ENCODE data around the gene SRSF8. TPM values are rescaled to one million over a fixed set of nuclear protein-coding genes. Genes with fewer than 3 reads are reported as not detected.
"Not testable (repeated sequence)": the region's sequence is repeated elsewhere in the genome, so short reads cannot be mapped to it uniquely, and the experiment has no call there.

Gene SRSF8, protein sequence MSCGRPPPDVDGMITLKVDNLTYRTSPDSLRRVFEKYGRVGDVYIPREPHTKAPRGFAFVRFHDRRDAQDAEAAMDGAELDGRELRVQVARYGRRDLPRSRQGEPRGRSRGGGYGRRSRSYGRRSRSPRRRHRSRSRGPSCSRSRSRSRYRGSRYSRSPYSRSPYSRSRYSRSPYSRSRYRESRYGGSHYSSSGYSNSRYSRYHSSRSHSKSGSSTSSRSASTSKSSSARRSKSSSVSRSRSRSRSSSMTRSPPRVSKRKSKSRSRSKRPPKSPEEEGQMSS
- total RNA-seq, result 18.4 and 28.7 TPM in 2 replicates
- polyA plus RNA-seq (2012), result 28.4 TPM

DNA sequence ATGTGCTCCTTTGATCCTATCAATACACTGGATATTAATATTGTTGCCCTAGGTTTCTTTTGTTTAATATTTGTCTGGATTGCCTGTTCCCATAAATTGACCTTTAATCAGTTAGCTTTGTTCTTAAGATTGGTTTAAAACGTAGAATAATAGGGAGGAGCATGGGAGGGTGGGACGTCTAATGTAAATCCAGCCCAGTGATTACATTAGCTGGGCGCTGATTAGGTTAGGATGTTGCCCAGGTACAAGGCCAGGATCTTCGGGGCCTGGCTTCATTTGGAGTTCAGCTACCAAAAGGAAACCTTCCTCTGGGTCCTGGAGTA is at the start of gene SRSF8:
SRSF8 (plus strand) TSS at position 204 of the 323 bp plus-strand sequence. CDS start 308 bp downstream, outside the sequence.
- no peak for DNase-seq (ENCODE audit: low read depth)

DNA sequence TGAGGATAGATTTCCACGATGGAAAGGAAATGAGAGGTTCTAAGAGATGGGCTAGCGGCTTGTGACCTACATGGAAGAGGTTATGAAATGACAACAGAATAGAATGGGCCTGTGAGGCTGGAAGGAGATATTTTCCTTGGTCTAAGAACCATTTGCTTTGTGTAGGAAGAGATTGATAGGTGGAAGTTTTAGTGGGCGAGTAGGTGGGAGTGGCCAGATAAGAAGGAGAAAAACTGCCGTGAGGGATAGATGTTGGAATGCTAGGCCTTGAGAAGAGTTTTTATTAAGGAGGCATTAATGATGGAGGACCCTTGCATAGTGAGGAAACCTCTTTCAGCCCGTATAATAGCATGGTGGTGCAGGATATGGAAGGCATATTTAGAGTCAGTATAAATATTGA is 45.3 kb upstream of the SRSF8 start:
- not testable (repeated sequence) for DNase-seq (ENCODE audit: low read depth)

DNA sequence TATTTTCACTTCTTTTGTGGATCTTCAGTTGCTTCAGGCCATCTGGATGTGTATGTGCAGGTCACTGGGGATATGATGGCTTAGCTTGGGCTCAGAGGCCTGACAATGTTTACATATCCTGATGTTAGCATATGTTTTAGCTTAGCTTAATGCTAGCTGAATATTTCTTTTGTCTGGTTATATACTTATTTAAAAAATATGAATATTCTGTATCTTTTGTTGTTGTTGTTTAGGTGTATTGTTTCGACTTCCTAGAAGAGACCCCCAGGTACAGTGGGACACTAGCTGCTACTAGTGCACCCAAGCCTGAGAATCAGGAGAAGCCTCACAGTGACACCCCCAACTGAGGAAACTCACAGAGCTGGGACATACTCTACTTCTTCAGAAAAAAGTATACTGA is 41.8 kb upstream of the SRSF8 start, which contains the start of gene KDM4E:
KDM4E (plus strand) TSS at position 301 of the 400 bp plus-strand sequence. CDS start 300 bp downstream, outside the sequence.
- DNase-seq (ENCODE audit: low read depth), result no peak

DNA sequence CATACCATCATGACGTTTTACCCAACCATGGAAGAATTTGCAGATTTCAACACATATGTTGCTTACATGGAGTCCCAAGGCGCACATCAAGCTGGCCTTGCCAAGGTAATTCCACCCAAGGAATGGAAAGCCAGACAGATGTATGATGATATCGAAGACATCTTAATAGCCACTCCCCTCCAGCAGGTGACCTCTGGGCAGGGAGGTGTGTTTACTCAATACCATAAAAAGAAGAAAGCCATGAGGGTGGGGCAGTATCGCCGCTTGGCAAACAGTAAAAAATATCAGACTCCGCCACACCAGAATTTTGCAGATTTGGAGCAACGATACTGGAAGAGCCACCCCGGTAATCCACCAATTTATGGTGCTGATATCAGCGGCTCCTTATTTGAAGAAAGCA is 41.1 kb upstream of the SRSF8 start:
- not testable (repeated sequence) for DNase-seq (ENCODE audit: low read depth)

DNA sequence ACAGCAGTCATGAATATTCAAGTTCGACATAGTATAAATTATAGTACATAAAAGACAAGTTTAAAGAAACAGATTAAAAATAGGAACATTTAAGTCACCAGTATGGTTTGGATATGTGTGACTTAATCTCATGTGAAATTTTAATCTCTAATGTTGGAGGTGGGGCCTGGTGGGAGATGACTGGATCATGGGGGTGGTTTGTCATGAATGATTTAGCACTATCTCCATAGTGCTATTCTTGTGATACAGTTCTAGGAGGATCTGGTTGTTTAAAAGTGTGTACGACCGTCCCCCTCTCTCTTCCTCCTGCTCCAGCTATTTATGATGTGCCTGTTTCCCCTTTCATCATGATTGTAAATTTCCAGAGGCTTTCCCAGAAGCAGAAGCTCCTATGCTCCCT is 38.4 kb upstream of the SRSF8 start:
- no peak for DNase-seq (ENCODE audit: low read depth)

DNA sequence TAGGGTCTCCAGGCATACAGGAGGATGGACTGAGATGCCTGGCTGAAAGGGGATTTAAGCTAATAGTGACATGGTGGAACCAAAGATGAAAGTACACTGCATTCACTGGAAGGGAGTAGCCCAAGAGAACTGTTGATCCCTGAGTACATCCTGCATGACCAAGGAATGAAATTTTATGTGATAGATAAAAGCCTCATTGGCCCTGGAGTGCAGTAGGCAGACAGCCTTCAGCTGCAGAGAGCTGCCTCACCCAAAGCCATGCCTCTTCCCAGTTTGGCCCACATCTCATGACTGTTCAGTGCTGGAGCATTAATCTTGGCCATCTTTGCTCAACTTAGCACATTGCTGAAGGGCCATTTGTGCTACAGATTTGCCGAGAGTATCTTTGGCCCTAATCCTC is 33.7 kb upstream of the SRSF8 start:
- DNase-seq (ENCODE audit: low read depth), result no peak

DNA sequence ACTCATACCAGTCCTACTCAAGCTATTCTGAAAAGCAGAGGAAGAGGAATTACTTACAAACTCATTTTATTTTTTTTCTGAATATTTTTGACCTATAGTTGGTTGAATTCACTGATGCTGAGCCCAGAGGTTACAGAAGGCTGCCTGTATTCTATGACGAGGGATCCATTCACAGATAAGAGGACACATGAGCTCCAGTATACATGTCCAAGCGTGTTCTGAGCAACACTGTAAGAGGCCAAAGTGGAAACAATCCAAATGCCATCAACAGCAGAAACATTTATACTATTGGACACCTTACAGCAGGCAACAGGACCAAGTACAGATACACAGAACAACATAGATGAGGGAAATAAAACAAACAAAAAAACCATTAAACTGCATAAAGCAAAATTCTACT is 31.4 kb upstream of the SRSF8 start:
- DNase-seq (ENCODE audit: low read depth), result no peak

DNA sequence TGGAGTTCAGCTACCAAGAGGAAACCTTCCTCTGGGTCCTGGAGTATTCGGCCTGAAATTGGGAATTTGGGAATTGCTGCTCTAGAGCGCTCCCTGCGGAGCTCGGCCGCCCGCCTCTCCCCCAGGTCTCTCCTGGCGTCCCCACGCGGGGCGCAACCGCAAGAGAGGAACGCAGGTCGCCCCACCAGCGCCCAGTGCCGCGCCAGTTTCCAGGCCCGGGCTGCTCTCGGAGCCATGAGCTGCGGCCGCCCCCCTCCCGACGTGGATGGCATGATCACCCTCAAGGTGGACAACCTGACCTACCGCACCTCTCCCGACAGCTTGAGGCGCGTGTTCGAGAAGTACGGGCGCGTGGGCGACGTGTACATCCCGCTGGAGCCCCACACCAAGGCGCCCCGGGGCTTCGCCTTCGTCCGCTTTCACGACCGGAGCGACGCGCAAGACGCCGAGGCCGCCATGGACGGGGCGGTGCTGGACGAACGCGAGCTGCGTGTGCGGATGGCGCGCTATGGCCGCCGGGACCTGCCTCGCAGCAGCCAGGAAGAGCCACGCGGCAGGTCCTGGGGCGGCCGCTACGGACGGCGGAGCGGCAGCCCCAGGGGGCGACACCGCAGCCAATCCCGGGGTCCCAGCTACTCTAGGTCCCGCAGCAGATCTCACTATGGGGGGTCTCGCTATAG is 29.2 kb upstream of the SRSF8 start:
- DNase-seq (ENCODE audit: low read depth), result not testable (repeated sequence)

DNA sequence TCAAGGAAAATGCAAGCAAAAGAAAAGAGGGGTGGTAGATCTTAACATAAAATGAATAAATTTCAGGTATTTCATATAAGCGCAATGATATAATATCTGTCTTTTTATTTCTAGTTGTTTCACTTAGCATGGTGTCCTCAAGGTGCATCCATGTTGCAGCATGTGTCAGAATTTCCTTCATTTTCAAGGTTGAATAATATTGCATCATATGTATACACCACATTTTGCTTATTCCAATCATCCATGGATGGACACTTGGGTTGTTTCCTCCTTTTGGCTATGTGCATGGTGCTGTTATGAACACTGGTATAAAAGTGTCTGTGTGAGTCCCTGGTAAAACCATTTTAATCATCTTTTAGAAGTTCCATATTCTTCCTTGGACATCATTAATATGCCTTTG is 24.5 kb upstream of the SRSF8 start:
- DNase-seq (ENCODE audit: low read depth), result no peak

DNA sequence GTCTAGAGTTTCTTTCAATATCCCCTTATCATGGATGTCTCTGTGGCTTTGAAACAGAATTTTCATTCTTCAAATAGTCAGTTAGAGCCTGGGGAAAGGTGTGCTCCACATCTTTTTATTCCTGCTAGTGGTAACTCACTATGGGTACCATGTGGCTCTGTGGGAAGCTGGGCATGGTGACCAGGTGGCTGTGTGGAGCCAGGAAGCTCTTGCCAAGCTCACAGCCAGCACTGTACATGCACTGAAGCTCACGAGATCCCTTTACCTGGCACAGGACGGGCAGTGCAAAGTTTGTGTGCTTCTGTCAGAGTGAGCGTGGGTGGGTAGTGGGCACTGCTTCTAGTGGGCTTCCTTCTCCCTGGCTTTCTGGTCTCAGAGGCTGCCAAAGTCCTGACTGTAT is 23.8 kb upstream of the SRSF8 start:
- DNase-seq (ENCODE audit: low read depth), result no peak

DNA sequence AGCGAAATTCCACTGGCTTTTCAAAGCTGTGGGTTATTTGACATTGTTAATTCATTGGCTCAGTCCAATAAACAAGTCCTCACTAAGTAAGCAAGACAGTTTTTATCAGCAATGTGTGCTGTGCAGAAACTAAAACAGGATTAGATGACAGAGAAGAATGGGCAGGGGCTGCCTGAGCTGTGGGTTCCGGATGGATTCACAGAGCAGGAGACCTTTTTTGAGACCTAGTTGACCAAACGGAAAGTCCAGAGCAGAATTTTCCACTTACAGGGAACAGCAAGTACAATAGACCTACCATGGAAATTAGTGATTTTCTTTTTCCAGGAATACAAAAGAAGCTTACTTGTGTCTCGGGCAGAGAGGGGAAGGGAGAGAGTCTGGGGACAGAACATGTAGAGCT is 22.7 kb upstream of the SRSF8 start:
- DNase-seq (ENCODE audit: low read depth), result no peak

DNA sequence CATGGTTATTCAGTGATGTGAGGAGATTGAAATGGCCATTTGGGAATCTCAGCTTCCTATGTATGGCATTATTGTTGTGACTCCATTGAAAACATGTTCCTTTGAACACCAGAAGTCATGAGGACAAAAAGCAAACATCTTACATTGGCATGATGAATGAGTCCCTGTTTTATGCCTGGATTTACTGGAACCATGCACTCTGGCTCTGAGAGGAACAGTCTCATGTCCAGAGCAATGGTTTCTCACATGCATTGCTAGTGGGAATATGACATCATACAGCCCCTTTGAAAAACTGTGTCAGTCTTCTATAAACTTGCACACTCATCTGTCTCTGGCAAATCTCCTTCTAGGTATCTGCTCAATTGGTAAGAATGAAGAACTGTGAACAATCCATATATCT is 20.9 kb upstream of the SRSF8 start:
- DNase-seq (ENCODE audit: low read depth), result no peak

DNA sequence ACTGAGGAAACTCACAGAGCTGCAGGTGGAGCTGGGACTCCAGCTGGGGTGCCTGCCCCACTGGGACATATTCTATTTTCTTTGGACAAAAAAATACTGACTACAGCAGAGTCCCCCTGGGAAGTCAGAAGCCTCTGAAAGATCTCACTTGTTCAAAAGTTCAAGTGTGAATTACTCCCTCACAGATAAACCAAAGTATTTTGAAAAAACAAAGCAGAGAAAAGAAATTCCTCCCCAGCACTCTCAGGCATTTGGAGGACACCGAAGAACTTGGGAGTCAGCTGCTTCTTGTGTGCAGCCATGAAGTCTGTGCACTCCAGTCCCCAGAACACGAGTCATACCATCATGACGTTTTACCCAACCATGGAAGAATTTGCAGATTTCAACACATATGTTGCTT is 17.6 kb upstream of the SRSF8 start, which contains the start of gene KDM4F:
KDM4F (plus strand) TSS at position 301 of the 400 bp plus-strand sequence.
- not testable (repeated sequence) for DNase-seq (ENCODE audit: low read depth)

DNA sequence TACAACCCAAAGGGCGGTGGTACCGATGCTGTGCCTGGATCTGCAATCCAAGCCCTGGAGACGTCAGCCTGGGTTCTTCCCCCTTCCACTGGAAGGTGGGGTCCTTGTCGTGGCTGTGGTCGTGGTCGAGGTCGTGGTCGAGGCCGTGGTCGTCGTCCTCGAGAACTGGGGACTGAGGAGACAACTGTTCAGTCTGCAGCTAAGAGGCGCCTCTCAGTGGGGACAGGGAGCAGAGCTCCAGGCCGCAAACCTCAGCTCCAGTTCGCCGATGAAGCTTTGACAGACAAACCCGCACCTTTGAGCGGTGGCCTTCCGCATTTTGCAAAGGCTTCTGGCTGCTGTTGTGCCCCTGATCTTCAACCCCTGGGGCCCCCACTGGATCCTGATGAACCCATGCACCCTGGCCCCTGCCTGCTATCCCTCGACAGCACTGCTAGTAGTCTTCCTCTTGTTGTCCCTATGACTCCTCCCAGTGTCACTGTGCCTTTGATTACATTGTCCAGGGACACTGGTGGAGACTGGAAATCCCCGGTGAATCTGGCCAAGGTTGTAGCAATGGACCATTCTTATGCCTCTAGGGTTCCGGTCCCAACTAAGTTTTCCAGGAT is 16.0 kb upstream of the SRSF8 start:
- no peak for DNase-seq (ENCODE audit: low read depth)

DNA sequence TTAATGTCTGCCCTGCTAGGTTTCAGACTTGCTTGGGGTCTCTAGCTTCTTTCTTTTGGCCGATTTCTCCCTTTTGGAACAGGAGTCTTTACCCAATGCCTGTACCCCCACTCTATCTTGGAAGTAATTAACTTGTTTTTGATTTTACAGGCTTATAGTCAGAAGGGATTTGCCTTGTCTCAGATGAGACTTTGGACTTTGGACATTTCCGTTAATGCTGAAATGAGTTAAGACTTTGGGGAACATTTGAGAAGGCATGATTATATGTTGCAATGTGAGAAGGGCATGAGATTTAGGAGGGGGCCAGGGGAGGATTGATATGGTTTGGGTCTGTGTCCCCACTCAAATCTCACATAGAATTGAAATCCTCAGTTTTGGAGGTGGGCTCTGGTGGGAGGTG is 12.4 kb upstream of the SRSF8 start:
- no peak for DNase-seq (ENCODE audit: low read depth)

DNA sequence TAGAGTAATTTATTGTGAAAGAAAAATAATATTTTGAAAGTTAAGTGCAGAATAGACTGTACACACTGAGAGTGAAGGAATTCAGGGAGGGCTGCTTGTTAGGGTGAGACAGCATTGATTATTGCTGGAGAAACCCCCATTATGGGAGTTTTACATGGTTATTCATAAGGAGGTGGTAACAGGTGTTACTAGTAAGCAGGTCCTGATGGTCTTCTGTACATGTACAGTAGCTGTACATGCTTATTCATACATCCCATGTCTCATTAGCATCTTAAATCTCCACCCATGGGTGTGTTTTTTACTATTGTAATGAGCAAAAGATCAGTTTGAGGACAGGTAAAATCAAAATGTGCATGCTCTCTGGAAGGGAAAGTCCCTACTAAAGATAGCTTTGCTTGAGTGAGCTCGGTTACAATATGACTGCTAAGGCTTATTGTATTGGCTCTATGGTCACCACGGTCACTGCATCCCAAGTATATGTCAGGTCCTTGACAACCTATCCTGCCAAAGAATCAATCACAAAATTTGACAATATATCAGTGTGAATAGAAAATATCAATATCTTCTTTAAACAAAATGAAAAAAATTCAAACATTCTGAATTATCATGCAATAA is 11.3 kb upstream of the SRSF8 start:
- DNase-seq (ENCODE audit: low read depth), result no peak

DNA sequence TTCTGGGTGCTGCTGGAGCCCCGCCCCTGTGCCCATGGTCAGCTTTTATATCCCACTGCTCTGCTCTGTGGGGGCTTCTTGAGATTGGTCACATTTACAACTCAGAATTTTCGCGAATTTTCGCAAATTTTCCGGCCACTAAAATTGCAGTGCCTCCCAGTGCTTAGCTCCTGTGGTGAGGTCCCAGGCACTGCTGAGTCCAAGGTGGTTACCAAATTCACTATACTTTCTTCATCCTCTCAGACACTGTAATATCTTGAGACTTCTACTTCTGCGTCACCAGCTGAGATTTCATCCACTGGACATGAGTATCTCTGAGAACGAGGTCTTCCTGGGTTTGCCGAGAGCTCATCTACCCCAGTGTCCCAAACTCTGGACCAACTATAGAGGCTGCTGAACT is 8.8 kb upstream of the SRSF8 start:
- no peak for DNase-seq (ENCODE audit: low read depth)

DNA sequence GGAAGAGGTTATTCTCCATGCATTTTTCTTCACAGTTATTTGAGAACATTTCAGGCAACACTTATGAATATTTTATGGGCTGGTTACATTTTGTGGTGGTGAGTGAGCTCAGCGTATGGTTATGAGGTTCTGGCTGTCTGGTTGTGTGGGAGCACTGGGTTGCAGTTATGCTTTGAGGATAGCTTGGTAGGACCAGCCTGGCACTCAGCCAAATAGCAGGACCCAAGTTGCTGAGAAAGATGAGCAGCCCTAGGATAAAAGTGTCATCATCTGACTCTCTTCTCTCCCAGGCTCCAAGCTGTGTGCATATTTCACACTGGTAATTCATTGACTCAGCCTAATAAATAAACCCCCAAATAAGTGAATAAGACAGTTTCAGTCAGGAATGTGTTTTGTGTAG is 8.1 kb upstream of the SRSF8 start:
- DNase-seq (ENCODE audit: low read depth), result peak; percentile 12

DNA sequence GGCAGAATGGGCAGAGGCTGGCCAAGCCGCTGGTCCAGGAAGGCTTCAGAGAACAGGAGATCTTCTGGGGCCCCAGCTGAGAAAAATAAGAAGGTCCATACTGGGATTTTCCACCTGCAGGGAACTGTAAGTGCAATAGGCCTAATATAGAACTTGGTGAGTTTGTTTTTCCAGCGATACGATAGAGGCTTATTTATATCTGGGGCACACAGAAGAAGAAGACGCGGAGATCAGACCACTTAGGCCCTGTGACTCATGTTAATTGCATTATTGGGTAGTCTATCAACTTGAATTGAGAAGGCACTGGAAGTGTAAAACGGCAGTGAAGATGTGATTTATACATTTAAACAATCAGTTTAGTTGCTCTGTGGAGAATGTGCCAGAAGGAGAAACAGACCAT is 7.7 kb upstream of the SRSF8 start:
- no peak for DNase-seq (ENCODE audit: low read depth)

DNA sequence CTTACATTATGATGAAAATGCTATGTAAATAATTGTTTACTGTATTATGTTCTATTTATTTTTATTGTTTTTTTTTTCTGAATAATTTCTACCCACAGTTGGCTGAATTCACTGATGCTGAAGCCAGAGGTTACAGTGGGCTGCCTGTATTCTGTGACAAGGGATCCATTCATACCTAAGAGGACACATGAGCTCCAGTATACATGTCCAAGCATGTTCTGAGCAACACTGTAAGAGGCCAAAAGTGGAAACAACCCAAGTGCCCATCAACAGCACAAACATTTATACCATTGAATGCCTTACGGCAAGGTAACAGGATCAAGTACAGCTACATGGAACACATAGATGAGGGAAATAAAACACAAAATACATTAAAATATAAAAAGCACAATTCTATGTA is 1.4 kb upstream of the SRSF8 start:
- no peak for DNase-seq (ENCODE audit: low read depth)

DNA sequence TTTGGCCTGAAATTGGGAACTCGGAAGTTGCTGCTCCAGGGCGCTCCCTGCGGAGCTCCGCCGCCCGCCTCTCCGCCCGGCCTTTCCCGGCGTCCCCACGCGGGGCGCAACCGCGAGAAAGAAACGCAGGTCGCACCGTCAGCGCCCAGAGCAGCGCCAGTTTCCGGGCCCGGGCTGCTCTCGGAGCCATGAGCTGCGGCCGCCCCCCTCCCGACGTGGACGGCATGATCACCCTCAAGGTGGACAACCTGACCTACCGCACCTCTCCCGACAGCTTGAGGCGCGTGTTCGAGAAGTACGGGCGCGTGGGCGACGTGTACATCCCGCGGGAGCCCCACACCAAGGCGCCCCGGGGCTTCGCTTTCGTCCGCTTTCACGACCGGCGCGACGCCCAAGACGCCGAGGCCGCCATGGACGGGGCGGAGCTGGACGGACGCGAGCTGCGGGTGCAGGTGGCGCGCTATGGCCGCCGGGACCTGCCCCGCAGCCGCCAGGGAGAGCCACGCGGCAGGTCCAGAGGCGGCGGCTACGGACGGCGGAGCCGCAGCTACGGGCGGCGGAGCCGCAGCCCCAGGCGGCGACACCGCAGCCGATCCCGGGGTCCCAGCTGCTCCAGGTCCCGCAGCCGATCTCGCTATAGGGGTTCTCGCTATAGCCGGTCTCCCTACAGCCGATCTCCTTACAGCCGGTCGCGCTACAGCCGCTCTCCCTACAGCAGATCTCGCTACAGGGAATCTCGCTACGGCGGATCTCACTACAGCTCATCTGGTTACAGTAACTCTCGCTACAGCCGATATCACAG is 521 bp downstream of the SRSF8 start:
- DNase-seq (ENCODE audit: low read depth), result peak; percentile 86

Measured in myocyte (in vitro differentiated cells).